Loucy (cell line): ENCODE measurements around the gene SYT8.

Experiments
- CTCF ChIP-seq: fragments of 200-600 bp; sonication (generic); conservative IDR thresholded peaks from 2 replicates; pipeline ENCODE4 v1.5.1; 2014; ENCODE audit warnings: mild to moderate bottlenecking, antibody characterized with exemption, low read length
- EZH2phosphoT487 ChIP-seq: fragments of 200-600 bp; IDR thresholded peaks from 2 replicates; pipeline ENCODE4 v1.6.1; 2018; ENCODE audit warnings: antibody characterized with exemption, mild to moderate bottlenecking, moderate library complexity, borderline replicate concordance

DNA sequence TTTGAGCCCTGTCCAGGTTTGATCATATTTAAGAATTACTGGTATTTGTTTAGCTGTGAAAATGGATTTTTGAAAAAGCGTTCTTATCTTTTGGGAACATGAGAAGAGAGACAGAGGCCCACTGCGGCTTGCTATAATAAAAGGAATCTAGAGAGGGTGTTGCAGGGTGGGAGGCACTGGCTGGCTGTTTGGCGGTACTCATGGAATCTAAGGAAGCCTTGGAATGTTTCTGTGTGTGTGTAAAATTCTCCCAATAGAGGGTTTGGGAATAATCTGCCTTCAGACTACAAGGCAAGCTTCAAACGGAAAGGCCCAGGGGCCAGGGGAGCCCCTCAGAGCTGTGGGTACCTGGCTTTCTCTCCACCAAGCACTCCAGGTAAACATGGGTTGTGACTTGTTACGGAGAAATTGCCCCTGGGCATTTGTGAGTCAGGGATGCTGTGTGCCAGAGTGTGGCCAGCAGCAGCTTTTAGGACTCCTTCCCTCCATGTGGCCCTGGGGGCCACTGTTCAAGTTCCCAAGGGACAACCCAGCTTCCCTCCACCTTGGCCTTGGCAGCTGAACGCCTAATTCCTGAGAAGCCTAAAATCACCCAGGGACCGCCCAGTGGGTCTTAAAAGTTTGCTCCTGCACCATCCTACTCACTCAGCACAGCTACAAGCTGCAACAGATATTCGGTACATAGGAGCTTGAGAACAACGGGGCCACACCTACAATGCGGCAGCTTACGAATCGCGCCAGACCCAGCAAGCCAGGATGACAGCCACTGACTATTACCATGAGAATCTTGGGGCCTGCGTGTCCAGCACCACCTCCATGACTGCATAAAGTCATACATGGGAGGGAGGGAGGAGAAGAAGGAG lies 14.1 kb upstream of the SYT8 start:
- TF ChIP-seq CTCF (no peak), EZH2phosphoT487 (no peak)
